Large intestine (tissue), 3 donors: Measurements from ENCODE around the gene LBX1. TPM values are rescaled to one million over a fixed set of nuclear protein-coding genes. Genes with fewer than 3 reads are reported as not detected.

ENCODE experiments used
- DNase-seq, 2 donors: peaks; one replicate each; pipeline versions ENCODE4 v3.0.0 to v3.0.0-alpha.2; 2013
- H3K27ac ChIP-seq: one replicate; pipeline ENCODE4 v1.5.1; 2013; ENCODE audit warnings: low read length
- H3K27me3 ChIP-seq: 2 replicates; pipeline ENCODE4 v1.6.1; 2013; ENCODE audit warnings: low read length; ENCODE audit not compliant: control insufficient read depth, insufficient read depth
- H3K36me3 ChIP-seq: 2 replicates; pipeline ENCODE4 v1.6.1; 2013; ENCODE audit warnings: low read length; ENCODE audit not compliant: control insufficient read depth, insufficient read depth
- H3K4me1 ChIP-seq: one replicate; pipeline ENCODE4 v1.6.1; 2013; ENCODE audit warnings: low read length; ENCODE audit not compliant: control insufficient read depth, insufficient read depth
- H3K4me3 ChIP-seq: one replicate; pipeline ENCODE4 v1.5.1; 2013; ENCODE audit warnings: low read length
- H3K9me3 ChIP-seq: one replicate; pipeline ENCODE4 v1.6.1; 2013; ENCODE audit warnings: mild to moderate bottlenecking, low read depth, low read length, moderate library complexity; ENCODE audit not compliant: control insufficient read depth
- WGBS: methylation state at CpG from one replicate; pipeline ENCODE4 v1.1.5; 2013; ENCODE audit warnings: low lambda C conversion rate; ENCODE audit not compliant: insufficient coverage; 5-methylcytosine and 5-hydroxymethylcytosine counted together
- polyA plus RNA-seq: library from polyadenylated mRNA; unstranded; fragments of 120-200 nt; gene quantifications from one replicate; pipeline ENCODE4 v1.2.1, GENCODE V29; 2013

LBX1 gene
- polyA plus RNA-seq, 1 donor = 0.03 TPM

DNA sequence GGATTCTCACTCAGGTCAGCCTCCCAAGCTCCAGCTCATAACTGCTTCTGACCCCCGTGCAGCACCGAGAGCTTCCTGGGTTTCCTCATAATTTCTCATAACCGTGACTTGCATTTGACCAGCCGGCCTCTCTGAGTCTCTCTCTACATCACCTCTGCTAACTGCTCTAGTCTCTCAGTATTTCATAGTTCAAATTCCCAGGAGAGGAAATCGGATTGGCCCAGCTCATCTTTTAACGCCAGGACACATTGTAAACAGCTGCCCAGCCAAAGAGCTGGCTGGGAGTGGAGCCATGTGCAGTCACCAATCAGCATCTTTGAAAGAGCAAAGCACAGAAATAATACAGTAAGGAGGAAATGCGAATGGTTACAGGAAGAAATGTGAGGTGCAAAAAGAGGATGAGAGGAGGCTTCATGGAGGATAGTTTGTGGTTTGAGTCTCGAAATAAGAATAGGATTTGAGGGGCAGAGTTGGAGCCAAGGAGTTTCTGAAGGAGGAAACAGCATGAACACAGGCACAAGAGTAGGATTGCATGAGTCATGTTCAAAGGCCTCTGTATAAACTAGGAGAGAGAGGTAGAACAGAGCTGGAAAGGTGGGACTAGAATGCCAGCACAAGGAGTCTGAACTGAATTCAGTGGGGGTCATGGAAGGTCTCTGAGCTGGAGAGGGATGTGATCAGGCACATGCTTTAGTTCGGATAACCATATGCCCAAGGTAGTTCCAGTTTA, 15.2 kb upstream of the LBX1 start:
- no peaks in the 10 kb centered on the region for H3K4me1 ChIP-seq
- WGBS = 87% methylated on average over 2 of the region's 9 CpGs
- no peak for DNase-seq
- no peaks in the 10 kb centered on the region for H3K9me3 ChIP-seq
- no peak overlapping the region for H3K4me3 ChIP-seq
- H3K27me3 ChIP-seq = peaks cover 84% of the 10 kb centered on the region
- no peak overlapping the region for H3K27ac ChIP-seq
- no peaks in the 10 kb centered on the region for H3K36me3 ChIP-seq

DNA sequence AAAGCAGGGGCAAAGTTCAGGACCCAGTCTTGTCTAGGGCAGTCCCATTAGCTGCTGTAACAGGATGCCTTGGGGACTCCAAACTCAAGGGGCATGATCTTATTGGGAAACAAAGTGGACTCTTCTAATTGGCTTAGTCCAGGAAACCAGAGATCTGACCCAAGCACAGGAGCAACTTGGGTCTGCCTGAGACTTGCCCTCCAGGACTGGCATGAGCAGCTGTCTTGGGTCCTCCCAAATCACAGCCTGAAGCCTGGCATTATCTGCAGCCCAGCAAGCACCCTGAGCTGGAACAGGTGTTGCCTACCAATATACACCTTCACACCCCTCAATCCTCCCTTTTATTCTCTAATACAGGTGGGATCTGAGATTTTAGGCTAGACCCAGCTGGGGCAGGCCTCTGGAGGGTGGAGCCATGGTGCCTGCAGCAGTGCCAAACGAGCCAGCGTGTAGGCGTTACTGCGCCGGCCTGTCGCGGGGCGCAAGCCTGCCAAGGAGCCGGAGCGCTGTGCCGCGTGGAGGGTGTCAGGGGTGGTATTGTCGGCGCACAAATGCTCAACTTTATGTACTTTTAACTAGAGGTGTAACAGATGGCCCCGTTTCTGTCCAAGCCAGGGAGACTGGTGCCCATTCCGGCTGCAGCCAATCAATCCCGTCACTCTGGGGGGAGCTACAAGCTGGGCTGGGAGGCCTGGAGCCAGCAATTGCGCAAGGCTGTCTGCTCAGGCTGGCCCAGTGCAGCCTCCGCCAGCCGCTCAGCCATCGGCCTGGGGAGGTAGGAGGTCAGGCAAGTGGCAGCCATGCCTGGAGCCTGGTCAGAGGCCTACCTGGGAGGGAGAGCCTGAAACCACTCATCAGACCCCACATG, 12.8 kb upstream of the LBX1 start:
- Histone ChIP-seq H3K27ac (no peak overlapping the region), H3K9me3 (peaks cover 7% of the 10 kb centered on the region), H3K4me1 (no peaks in the 10 kb centered on the region), H3K36me3 (no peaks in the 10 kb centered on the region), H3K27me3 (peaks cover 93% of the 10 kb centered on the region), H3K4me3 (no peak overlapping the region)
- no peak for DNase-seq
- WGBS = no CpG with 5 or more reads among the region's 21 CpGs

DNA sequence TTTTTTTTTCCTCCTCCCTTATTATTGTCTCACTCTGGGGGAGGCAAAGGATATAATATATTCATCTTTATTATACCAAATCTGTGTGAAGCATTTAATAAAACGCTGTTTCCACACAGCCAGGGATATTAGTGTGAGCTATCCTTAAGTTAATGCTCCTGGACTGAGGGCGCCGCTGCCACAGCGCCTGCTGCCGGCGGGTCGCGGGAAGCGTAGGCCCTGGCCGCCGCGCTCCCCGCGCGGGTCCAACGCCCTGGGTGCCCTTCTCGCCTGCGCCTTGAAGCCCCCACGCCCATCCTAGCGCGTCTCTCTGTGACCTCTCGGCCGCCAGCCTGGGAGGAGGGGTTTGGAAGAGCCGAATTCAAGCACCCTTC, 9.5 kb upstream of the LBX1 start:
- H3K4me3 ChIP-seq = no peak overlapping the region
- no peak overlapping the region for H3K27ac ChIP-seq
- DNase-seq = no peak
- peaks cover 18% of the 10 kb centered on the region for H3K9me3 ChIP-seq
- peaks cover 4% of the 10 kb centered on the region for H3K4me1 ChIP-seq
- WGBS = no CpG with 5 or more reads among the region's 24 CpGs
- H3K36me3 ChIP-seq = no peaks in the 10 kb centered on the region
- peaks cover 97% of the 10 kb centered on the region for H3K27me3 ChIP-seq

DNA sequence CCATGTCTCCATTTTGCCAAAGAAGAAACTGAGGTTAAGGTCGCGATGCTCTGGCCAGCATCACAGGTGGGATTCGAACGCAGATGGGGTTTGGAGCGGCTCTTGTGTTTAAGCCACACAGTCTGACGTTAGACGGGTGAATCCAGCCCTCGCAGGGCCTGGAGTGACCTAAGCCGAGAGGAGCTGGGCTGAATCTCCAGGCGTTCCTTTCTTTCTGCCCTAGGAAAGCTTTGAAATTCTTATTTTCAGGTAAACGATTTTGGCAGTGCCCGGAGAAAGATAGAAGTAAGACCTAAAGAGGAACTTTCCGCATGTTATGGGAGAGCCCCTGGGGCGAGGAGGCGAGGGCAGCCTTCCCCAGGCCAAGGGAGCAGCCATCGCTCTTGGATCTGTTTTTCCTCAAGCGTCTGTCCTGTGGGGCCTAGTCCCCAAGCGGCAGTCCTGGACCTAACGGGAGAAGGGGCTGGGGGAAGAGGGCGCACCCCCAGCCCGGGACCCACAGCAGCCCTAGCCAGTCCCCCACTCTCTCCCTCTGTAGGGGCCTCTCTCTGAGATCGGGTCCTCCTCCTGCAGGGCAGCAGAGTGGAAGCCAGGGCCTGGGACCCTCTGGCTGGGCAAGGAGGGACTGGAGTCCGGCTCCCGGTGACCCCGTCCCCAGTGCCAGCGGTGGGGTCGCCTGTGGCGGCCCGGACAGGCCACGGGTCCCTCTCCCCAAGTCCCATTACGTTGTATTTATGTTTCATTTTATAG, 8.9 kb upstream of the LBX1 start:
- peak in 1 of 2 donors; percentile 17 for DNase-seq
- Histone ChIP-seq H3K36me3 (no peaks in the 10 kb centered on the region), H3K4me3 (no peak overlapping the region), H3K27ac (no peak overlapping the region), H3K9me3 (peaks cover 18% of the 10 kb centered on the region), H3K27me3 (peaks cover 97% of the 10 kb centered on the region), H3K4me1 (peaks cover 4% of the 10 kb centered on the region)
- WGBS = 20% methylated on average over 1 of the region's 31 CpGs

DNA sequence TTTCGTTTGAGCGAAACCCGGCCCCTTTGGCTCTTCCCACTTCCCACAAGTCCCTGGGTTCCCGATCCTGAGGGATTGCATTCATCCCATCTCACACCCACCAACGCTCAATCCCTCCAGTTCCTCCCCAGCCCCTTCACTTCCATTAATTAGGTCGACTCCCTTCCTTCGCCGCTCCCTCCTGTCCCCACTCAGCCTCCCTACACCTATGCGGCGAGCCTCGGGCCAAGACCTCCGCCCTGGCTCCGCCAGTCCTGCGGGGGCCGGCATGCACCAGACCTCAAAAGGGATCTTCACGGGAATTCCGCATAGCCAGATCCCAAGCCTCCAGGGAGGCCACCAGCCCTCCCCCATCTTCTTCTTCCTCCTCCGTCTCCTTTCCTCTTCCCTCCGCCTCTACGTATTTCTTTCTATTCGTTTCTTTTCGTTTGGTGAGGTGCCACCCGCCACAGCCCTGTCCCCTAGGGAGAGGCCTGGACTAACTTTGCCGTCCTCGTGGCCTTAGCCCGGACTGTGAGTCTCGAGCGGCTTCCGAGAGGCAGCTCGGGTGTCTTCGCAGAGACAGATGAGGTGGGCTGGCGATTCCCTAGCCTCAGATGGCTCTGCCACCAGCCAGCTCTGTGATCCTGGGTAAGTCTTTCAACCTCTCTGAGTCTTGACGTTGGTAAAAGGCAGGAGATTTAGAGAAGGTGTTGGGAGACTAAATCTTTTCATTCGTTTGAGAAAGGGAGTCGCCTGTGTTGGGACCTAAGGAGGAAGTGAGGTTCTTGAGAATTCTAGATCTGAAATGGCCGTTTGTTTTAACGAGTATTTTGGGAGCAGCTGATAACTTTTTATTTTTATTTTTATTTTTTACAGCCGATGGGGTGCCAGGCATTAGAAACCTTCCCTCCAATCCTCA, 8.1 kb upstream of the LBX1 start:
- H3K27ac ChIP-seq = no peak overlapping the region
- WGBS = 3% methylated on average over 5 of the region's 38 CpGs
- peaks cover 97% of the 10 kb centered on the region for H3K27me3 ChIP-seq
- DNase-seq = peak in 1 of 2 donors; percentile 40
- peaks cover 4% of the 10 kb centered on the region for H3K4me1 ChIP-seq
- H3K4me3 ChIP-seq = no peak overlapping the region
- no peaks in the 10 kb centered on the region for H3K36me3 ChIP-seq
- H3K9me3 ChIP-seq = peaks cover 18% of the 10 kb centered on the region

DNA sequence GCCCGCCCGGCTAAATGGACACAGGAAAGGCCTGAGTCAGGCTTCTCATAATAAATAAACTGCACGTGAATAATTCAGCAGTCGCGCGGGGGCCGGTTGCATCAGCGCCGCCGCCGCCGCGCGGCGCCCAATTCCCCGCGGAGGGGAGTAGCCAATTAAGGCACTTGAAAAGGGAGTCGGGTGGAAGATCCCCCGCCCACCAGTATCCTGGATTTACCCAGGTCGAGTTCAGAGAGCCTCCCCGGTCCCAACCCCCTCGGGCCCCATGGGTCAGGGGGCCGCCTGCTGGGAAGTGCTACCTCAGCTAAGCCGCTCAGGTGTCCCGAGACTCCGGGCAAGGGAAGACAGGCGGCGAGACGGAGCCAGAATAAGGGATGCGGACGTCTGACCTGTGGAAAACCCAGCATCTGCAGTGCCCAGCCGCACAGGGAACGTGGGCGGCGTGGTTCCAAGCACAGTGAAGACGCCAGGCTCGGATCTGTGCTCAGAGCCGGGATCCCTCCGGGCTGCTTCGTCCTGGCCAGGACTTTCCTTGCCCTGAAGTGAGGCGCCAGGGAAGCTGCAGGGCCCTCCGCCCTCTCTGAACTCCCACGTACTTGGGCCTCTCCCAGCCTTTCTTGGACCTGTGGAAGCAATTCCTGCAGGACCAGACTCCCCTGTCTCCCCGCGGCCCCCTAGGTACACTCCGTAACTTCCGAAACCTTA, 7.3 kb upstream of the LBX1 start:
- H3K4me1 ChIP-seq = peaks cover 4% of the 10 kb centered on the region
- no peak overlapping the region for H3K4me3 ChIP-seq
- no peak overlapping the region for H3K27ac ChIP-seq
- peaks cover 18% of the 10 kb centered on the region for H3K9me3 ChIP-seq
- no CpG with 5 or more reads among the region's 47 CpGs for WGBS
- peaks cover 97% of the 10 kb centered on the region for H3K27me3 ChIP-seq
- peak in 1 of 2 donors; percentile 26 for DNase-seq
- H3K36me3 ChIP-seq = no peaks in the 10 kb centered on the region

DNA sequence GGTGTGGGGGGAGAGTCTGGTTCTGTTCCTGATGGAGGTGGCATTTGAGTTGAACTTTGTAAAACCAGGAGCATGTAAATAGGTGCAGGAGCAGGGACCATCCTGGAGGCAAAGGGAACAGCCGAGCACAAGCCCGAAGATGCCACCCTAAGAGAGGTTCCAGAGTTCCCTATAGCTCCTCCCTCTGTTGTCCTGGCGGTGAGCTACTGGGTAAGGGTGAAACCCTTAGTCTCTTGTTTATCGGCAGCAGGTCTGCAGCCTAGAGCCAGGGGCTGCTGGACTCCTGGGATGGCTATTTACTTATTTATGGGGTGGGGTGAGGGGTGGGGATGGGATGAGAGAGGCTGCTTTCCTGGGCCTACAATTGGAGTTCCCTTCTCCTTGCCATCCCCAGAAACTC, 6.5 kb upstream of the LBX1 start:
- H3K36me3 ChIP-seq = no peaks in the 10 kb centered on the region
- DNase-seq = no peak
- H3K9me3 ChIP-seq = peaks cover 18% of the 10 kb centered on the region
- H3K27ac ChIP-seq = no peak overlapping the region
- peaks cover 4% of the 10 kb centered on the region for H3K4me1 ChIP-seq
- no CpG with 5 or more reads among the region's 4 CpGs for WGBS
- H3K27me3 ChIP-seq = peaks cover 100% of the 10 kb centered on the region
- no peak overlapping the region for H3K4me3 ChIP-seq

DNA sequence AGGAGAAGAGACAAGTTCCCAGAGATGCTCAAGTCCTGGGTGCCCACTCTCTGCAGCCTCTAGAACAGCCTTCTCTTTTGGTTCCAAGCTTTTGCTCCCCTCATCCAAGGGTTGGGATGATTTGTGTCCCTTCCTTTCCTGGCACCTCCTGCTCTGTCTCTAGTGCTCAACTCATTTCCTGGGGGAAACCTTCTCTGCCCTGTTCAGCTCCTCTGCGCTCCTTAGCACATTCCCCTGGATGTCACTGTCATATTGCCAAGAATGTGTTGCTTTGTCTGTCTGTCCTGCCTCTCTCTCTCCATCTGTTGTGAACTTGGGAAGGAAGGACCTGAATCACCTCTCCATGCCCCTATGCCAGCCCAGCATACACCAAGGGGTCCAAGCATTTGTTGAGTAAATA, 5.1 kb upstream of the LBX1 start:
- WGBS = no CpG with 5 or more reads among the region's 1 CpG
- Histone ChIP-seq H3K4me3 (no peak overlapping the region), H3K4me1 (peaks cover 4% of the 10 kb centered on the region), H3K27ac (no peak overlapping the region), H3K27me3 (peaks cover 100% of the 10 kb centered on the region), H3K9me3 (peaks cover 28% of the 10 kb centered on the region), H3K36me3 (no peaks in the 10 kb centered on the region)
- no peak for DNase-seq

DNA sequence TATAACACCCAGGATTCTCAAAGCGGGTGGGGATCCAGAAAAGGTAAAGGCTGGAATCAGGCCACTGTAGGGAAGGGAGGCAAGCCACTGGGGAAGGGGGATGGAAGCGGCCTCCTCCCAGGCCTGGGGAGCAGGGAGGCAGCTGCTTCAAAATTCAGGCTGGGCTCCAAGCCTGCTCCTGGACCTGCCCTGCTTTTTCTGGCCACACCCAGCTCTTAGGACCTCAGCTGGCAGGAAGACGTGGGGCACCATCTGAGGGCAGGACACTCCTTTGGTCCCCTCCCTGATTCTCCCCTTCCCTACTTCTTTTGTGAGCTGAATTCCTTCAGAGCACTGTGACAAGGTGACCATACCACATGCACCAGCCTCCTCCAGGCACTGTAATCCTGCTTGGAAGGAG, 4.6 kb upstream of the LBX1 start:
- Histone ChIP-seq H3K4me3 (no peak overlapping the region), H3K27me3 (peaks cover 100% of the 10 kb centered on the region), H3K4me1 (peaks cover 4% of the 10 kb centered on the region), H3K27ac (no peak overlapping the region), H3K9me3 (peaks cover 28% of the 10 kb centered on the region), H3K36me3 (no peaks in the 10 kb centered on the region)
- no peak for DNase-seq
- WGBS = no CpG with 5 or more reads among the region's 3 CpGs
